Dermis blood vessel endothelial cell (primary cell): ENCODE results near the gene SCARB1. TPM values are rescaled to one million over a fixed set of nuclear protein-coding genes. Genes with fewer than 3 reads are reported as not detected.
"Not testable (repeated sequence)": the region's sequence is repeated elsewhere in the genome, so short reads cannot be mapped to it uniquely, and the experiment has no call there.

Experiments used
- DNase-seq: peaks from one replicate; pipeline ENCODE4 v3.0.0; 2010
- total RNA-seq: library from RNA; depleted of rRNA; stranded (reverse); fragments of >200 nt; gene quantifications from 2 replicates; pipeline ENCODE4 v1.2.3, GENCODE V29; 2014

Gene SCARB1
- total RNA-seq, 1 donor from 2014 or later: 42.5 TPM

- no peak for DNase-seq
Measured at GRCh38 chr12:124883263-124884130, 19.8 kb upstream of the SCARB1 start.

DNA sequence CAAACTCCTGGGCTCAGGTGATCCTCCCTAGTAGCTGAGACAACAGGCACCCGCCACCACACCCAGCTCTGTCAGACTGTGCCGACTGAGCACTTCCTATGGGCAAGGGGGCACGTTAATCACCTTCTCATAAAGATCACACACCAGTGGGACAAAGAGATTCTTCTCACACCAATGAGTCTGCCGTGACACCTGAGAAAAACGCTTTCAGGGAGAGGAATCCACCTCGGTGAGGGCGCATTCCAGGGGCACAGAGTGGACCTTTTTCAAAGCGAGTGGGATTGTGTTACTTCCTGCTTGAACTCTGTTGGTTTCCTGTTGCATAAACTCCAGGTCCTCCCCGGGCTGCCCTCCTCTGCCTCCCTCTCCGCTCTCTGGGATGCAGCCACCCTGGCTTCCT is 17.5 kb upstream of the SCARB1 start:
- DNase-seq: peak; percentile 28

DNA sequence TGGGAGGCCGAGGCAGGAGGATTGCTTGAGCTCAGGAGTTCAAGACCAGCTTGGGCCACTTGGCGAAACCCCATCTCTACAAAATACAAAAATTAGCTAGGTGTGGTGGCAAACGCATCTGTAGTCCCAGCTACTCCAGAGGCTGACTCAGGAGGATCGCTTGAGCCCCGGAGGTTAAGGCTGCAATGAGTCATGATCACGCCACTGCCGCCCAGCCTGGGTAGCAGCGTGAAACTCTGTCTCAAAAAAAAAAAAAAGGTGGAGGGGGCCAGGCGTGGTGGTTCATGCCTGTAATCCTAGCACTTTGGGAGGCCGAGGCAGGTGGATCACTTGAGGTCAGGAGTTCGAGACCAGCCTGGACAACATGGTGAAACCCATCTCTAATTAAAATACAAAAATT is 16.7 kb upstream of the SCARB1 start:
- DNase-seq: not testable (repeated sequence)

DNA sequence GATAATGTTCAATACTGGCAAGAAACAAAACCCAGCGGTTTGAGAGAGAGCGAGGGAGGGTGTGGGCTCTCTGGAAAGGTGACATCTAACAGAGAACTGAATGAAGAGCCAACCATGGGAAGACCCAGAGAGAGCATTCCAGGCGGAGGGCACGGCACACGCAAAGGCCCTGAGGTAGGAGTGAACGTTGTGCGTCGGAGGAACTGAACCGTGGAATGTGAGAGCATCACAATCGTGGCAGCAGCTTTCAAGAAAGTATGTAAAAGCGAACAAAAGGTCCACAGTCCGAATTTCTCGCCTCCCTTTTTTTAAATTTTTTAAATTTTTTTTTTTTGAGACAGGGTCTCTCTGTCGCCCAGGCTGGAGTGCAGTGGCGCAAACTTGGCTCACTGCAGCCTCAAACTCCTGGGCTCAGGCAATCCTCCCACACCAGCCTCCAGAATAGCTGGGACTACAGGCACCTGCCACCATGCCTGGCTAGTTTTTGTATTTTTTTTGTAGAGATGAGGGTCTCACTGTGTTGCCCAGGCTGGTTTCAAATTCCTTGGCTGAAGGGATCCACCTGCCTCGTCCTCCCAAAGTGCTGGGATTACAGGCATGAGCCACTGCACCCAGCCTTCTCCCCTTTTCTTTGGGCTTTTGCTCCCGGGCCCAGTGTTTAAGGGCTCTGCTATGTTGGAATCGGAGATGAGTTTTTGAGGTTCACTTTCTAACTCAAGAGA is 15.3 kb upstream of the SCARB1 start:
- no peak for DNase-seq

DNA sequence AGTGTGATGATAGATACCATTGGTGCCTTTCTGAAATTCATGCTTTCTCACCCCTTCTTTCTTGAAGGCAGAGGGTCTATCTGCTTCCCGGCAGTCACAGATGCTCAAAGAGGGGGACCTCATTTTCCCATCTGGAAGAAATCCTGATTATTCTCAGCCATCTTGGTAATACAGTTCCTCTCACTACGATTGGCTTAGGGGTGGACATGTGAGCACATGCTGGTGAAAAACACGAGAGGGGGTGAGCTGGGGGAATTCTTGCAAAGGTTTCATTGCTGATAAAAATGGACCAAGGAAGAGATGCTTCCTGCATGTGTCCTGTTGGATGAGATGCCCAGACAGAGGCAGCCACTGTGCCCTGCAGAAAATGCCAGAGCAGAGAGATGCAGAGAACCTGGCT is 13.8 kb upstream of the SCARB1 start:
- no peak for DNase-seq

GRCh38 chr12:124876171-124876570 is 12.5 kb upstream of the SCARB1 start:
- no peak for DNase-seq

GRCh38 chr12:124875803-124876132 is 12.1 kb upstream of the SCARB1 start:
- no peak for DNase-seq

DNA sequence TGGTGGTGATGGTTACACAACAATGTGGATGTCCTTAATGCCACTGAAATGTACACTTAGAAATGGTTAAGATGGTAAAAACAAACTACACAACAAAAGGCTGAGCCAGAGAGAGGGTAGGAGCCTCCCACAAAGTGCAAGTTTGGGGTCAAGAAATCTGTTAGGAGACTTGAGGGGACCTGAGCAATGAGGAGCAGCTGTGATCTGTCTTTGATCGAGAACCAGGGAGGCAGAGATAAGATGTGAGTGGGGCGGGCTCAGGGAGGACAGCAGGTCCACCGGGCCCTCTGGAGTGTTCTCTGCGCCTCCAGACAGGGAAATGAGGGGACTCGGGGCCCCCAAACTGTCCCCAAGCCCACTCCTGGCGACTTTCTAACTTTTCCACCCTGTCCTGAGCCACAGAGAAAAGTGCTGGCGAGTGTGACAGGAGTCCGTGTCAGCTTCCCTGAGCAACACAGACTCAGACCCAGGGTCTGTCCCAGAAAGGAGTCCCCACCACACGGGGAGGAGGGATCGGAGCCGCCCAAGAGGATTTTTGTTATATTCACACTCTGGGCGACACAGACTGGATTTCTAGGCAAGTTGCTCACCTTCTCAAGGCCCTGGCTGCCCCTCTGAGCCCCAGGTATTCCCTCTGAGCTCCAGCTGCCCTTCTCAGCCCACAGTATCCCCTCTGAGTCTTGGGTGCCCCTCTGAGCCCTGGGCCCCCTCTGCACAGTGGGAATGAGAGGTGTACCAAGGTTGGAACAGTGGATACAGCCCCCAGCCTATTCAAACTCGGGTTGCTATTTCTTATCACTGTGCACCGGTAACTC is 11.5 kb upstream of the SCARB1 start:
- DNase-seq: no peak

GRCh38 chr12:124874188-124874587 is 10.5 kb upstream of the SCARB1 start:
- DNase-seq: no peak

DNA sequence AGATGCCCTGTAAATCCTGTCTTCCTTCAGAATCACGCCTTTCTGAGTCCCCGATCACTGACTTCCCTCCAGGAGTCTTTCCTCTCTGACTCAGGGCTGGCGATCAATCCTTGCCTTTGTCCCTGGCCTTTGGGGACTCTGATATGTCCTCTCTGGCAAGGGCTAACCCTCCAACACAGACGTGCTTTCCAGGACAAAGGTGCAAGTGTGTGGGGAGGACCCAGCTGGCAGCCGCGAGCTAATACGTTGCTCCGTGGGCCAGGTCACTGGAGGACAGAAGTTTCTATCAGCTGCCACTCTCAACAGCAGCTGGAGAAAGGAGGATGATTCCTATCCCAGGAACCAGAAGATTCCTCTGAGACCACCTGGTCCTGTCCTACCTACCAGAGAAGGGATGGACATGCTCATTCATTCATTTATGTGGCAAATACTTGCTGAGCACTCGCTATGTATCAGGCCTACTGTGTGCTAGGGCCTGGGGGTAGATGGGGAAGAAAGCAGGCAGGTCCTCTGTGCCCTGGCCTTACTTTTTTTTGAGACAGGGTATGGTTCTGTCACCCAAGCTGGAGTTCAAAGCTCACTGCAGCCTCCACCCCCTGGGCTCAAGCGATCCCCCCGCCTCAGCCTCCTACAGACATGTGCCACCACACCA is 8.5 kb upstream of the SCARB1 start:
- no peak for DNase-seq

GRCh38 chr12:124871297-124871696 is 7.6 kb upstream of the SCARB1 start:
- DNase-seq: no peak

- DNase-seq: no peak
Measured at GRCh38 chr12:124870515-124870914, 6.9 kb upstream of the SCARB1 start.

GRCh38 chr12:124869059-124869665 is 5.5 kb upstream of the SCARB1 start:
- no peak for DNase-seq

DNA sequence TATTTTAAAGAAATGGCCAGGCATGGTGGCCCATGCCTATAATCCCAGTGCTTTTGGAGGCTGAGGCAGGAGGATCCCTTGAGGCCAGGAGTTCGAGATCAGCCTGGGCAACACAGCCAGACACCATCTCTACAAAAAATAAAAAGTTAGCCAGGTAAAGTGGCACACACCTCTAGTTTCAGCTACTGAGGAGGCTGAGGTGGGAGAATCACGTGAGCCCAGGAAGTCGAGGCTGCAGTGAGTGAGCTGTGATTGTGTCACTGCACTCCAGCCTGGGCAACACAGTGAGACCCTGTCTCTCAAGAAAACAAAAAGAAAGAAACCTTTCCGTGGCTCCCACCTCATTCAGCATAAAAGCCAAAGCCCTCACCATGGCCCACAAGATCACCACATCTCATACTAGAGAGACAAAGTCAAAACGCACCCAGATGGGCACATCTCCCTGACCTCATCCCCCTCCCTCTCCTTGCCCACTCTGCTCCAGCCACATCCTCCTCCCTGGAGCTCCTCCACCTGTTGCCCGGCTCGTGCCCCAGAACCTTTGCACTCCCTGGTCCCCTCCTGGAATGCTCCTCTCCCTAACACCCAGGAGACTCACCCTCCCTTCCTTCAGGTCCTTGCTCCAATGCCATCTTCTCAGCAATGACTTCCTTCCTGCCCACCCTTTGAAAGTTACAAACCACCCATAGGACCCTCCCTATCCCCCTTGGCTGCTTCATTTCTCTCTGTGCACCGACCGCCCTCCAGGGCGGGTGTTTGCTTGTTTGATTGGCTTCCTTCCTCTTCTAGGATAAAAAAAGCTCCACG is 4.8 kb upstream of the SCARB1 start:
- DNase-seq: no peak

DNA sequence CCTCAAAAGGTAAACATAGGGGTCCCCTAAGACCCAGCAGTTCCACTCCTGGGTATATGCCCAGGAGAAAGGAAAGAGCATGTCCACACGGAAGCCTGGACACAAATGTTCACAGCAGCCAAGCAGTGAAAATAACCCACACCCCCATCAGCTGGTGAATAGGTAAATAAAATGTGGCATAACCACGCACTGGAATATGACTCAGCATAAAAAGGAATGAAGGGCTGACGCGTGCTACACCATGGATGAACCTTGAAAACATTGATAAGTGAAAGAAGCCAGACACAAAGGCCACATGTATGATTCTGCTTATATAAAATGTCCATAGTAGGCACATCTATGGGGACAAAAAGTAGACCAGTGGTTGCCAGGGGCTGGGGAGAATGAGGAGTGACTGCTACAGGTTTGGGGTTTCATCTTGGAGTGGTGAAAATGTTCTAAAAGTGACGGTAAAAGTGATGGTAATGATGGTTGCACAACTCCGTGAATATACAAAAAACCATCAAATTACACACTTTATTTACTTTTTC is 3.8 kb upstream of the SCARB1 start:
- DNase-seq: peak; percentile 49

DNA sequence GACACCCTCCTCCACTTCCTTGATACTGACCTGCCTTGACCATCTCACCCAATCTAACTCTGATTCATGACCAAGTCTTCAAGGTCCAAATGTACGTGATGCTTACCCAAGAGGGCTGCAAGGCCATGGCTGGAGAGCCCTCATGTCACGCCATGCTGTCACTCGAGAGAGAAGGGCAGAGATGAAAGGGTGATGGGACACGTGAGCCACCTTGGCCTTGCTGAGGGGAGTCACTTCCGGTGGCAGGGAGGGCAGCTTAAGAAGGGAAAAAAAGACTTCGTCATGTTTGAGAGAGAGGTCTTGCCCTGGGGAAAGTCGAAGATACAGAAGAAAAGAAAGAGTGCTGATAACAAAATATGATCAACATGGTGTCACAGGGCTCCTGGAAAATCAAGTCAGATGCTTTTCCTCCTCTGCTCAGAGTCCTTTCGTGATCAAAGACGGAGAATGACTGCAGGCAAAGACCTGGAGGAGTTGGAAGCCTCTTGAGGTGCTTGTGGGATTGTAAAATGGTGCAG is 3.3 kb upstream of the SCARB1 start:
- DNase-seq: no peak

GRCh38 chr12:124866195-124866882 is 2.7 kb upstream of the SCARB1 start:
- no peak for DNase-seq

GRCh38 chr12:124865728-124866127 is 2.1 kb upstream of the SCARB1 start:
- DNase-seq: no peak

- no peak for DNase-seq
Measured at GRCh38 chr12:124864326-124864752, 675 bp upstream of the SCARB1 start.

DNA sequence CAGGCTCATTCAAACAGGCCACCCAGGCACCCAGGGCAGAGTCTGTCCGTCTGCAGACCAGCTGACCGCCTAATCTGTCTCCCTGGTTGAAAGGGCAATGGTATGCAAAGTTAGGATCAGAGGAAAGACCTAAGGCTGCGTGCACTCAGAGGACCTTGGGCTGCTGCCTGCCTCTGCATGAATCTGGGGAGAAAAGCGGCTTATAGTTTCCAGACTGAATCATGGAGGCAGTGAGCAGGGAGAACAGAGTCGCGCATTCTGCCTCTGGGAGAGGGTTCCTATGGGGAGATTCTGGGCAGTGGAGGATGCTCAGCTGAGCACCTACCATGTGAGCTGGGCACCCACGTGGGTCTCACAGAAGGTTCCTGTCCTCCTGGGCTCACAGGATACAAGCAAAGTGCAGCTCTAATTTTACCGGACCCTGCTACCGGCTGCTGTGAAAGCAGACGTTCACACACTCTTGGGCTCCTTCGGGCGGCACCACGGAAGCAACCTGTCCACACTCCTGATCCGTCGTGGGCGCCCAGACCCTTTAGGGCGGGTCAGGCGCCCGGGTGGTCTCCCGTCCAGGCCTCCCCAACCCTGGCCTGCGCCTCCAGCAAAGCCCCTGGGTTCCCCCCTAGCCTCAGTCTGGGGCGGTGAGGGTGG is 772 bp downstream of the SCARB1 start:
- DNase-seq: peak; percentile 31
